HCT116 (cell line): ENCODE results near the gene ZSCAN5C. TPM values are rescaled to one million over a fixed set of nuclear protein-coding genes. Genes with fewer than 3 reads are reported as not detected.
A peak's percentile ranks its signal among the peaks of the same experiment; 100 is the strongest.

Experiments
- ATAC-seq: fragments of 200-7000 bp; cut with Tn5 transposase; 2 replicates; pipeline ENCODE4 v1.9.1; 2020; ENCODE audit warnings: mild to moderate bottlenecking, moderate library complexity
- BruUV-seq: library from RNA; stranded (reverse); fragments of 400-500 nt; replicated peaks from 2 replicates; lab custom pipeline; 2021; lab: Mats Ljungman, UMichigan
- CTCF ChIA-PET: fragments of 300-600 bp; sonication (Branson Sonifier 250); formaldehyde crosslinking; loops from one replicate; lab custom pipeline; 2021; ENCODE audit warnings: antibody characterized with exemption; lab: Charles Lee
- POLR2A ChIA-PET: fragments of 300-600, 350-600 bp; sonication (Branson Sonifier 250); formaldehyde crosslinking; loops from one replicate; lab custom pipeline; 2021; ENCODE audit warnings: antibody characterized with exemption; lab: Charles Lee
- RAD21 ChIA-PET, 2 experiments: fragments of 300-600 bp; sonication (Branson Sonifier 250); formaldehyde crosslinking; loops; one replicate each; lab custom pipeline; 2023; ENCODE audit warnings: low total read pairs in 2 of 2; ENCODE audit not compliant: uncharacterized antibody in 2 of 2, unreplicated experiment in 2 of 2, low non-redundant PET in 1 of 2; lab: Charles Lee
- DNase-seq: peaks from one replicate; pipeline ENCODE4 v3.0.0-alpha.2; 2010; ENCODE audit warnings: low read depth, low spot score
- H2AFZ ChIP-seq: fragments of 200-600 bp; shearing (Covaris generic), sonication (generic); 2 replicates; pipeline ENCODE4 v1.6.1; 2017; ENCODE audit warnings: low read depth, mixed run types, mixed read lengths, antibody characterized with exemption, low read length; ENCODE audit not compliant: poor library complexity, severe bottlenecking
- H3K27ac ChIP-seq: 2 replicates; pipeline ENCODE4 v1.5.1; 2012; ENCODE audit warnings: low read depth, low read length
- H3K27me3 ChIP-seq: fragments of 200-600 bp; sonication (generic); 2 replicates; pipeline ENCODE4 v1.6.1; 2016; ENCODE audit warnings: mixed run types, low read length, mixed read lengths; ENCODE audit not compliant: insufficient read depth
- H3K36me3 ChIP-seq, 2 experiments: fragments of 200-500 bp in 1 of 2; fragments of 200-600 bp in 1 of 2; sonication (Bioruptor generic) in 1 of 2; sonication (generic) in 1 of 2; 2 replicates each; pipeline versions ENCODE4 v1.5.1 to v1.6.1; 2014 to 2016; ENCODE audit warnings: low read length in 2 of 2, inconsistent platforms in 1 of 2, mixed read lengths in 1 of 2, mixed run types in 1 of 2; ENCODE audit not compliant: insufficient read depth in 2 of 2, control insufficient read depth in 1 of 2
- H3K4me1 ChIP-seq, 2 experiments: fragments of 200-600 bp in 1 of 2; sonication (generic) in 1 of 2; 2 replicates each; pipeline versions ENCODE4 v1.5.1 to v1.6.1; 2012 to 2017; ENCODE audit warnings: low read length in 2 of 2, inconsistent platforms in 1 of 2, mild to moderate bottlenecking in 1 of 2, mixed read lengths in 1 of 2, mixed run types in 1 of 2, moderate library complexity in 1 of 2; ENCODE audit not compliant: insufficient read depth in 2 of 2, control insufficient read depth in 1 of 2
- H3K4me2 ChIP-seq: fragments of 200-600 bp; sonication (generic); 2 replicates; pipeline ENCODE4 v1.6.1; 2017; ENCODE audit warnings: mixed run types, low read length, mixed read lengths
- H3K4me3 ChIP-seq, 2 experiments: fragments of 200-600 bp in 1 of 2; sonication (generic) in 1 of 2; replicated peaks in 1 of 2; 2 replicates each; pipeline ENCODE4 v1.5.1; 2011 to 2016; ENCODE audit warnings: low read length in 2 of 2, control low read depth in 1 of 2, low read depth in 1 of 2, mild to moderate bottlenecking in 1 of 2, mixed read lengths in 1 of 2, mixed run types in 1 of 2
- H3K79me2 ChIP-seq: fragments of 200-600 bp; sonication (generic); 2 replicates; pipeline ENCODE4 v1.6.1; 2017; ENCODE audit warnings: mild to moderate bottlenecking, mixed run types, low read length, moderate library complexity, mixed read lengths; ENCODE audit not compliant: insufficient read depth
- H3K9ac ChIP-seq: fragments of 200-600 bp; sonication (generic); 2 replicates; pipeline ENCODE4 v1.6.1; 2016; ENCODE audit warnings: low read length, mixed read lengths
- H3K9me2 ChIP-seq: fragments of 200-600 bp; sonication (generic), shearing (Covaris generic); 2 replicates; pipeline ENCODE4 v1.6.1; 2017; ENCODE audit warnings: mixed run types, mild to moderate bottlenecking, moderate library complexity; ENCODE audit not compliant: insufficient read depth
- H3K9me3 ChIP-seq, 2 experiments: fragments of 200-500 bp in 1 of 2; fragments of 200-600 bp in 1 of 2; sonication (Bioruptor generic) in 1 of 2; sonication (generic) in 1 of 2; 2 replicates each; pipeline ENCODE4 v1.6.1; 2014 to 2017; ENCODE audit warnings: low read length in 2 of 2, mixed read lengths in 2 of 2, inconsistent platforms in 1 of 2, low read depth in 1 of 2, mild to moderate bottlenecking in 1 of 2, mixed run types in 1 of 2, moderate library complexity in 1 of 2; ENCODE audit not compliant: control insufficient read depth in 1 of 2, insufficient read depth in 1 of 2
- H4K20me1 ChIP-seq: fragments of 200-600 bp; sonication (generic), shearing (Covaris generic); 2 replicates; pipeline ENCODE4 v1.6.1; 2017; ENCODE audit warnings: mixed run types, mild to moderate bottlenecking, moderate library complexity; ENCODE audit not compliant: insufficient read depth
- ELF1 ChIP-seq: IDR thresholded peaks from 2 replicates; pipeline ENCODE4 v1.6.1; 2012; ENCODE audit warnings: low read depth, borderline replicate concordance
- EZH2phosphoT487 ChIP-seq: fragments of 200-600 bp; IDR thresholded peaks from 2 replicates; pipeline ENCODE4 v1.6.1; 2018; ENCODE audit warnings: antibody characterized with exemption, borderline replicate concordance
- JUND ChIP-seq: IDR thresholded peaks from 2 replicates; pipeline ENCODE4 v1.6.1; 2012
- intact Hi-C: fragments of 100-400 bp; cut with micrococcal nuclease; formaldehyde crosslinking; loops from 2 replicates; pipeline ENCODE4 v1.10.0; 2022
- total RNA-seq: library from RNA; stranded (reverse); gene quantifications from one replicate; pipeline ENCODE4 v1.2.1, GENCODE V29; 2021; ENCODE audit not compliant: unreplicated experiment
- TF ChIP-seq, protein P1 (sequence below), 3 experiments: fragments of 200-600 bp in 1 of 3; sonication (generic) in 1 of 3; IDR thresholded peaks in 2 of 3; conservative IDR thresholded peaks in 1 of 3; 2 replicates each; pipeline ENCODE4 v1.5.1; 2012 to 2017; ENCODE audit warnings: low read depth in 2 of 3, low read length in 2 of 3, antibody characterized with exemption in 1 of 3, borderline replicate concordance in 1 of 3, control low read depth in 1 of 3, mild to moderate bottlenecking in 1 of 3, mixed read lengths in 1 of 3, mixed run types in 1 of 3, moderate library complexity in 1 of 3; ENCODE audit not compliant: insufficient read depth in 1 of 3

ZSCAN5C gene
- total RNA-seq, 1 experiment from 2014 or later: not detected

DNA sequence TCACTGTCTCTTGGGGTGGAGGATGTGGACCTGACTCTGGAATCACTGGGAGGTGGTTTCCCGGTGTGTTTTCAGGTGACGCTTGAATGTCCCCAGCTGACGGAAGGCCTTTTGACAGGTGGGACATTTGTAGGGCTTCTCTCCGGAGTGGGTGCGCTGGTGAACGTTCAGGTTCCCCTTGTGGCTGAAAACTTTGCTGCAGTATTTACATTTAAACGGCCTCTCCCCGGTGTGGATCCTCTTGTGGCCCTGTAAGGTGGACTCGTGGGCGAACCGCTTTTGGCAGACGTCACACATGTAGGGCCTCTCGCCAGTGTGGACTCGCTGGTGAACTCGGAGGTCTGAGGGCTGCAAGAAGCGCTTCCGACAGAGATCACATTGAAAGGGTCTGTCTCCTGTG is 12.3 kb upstream of the ZSCAN5C start:
- intact Hi-C loops: no loop called here
- 0 out of 2 replicates have a peak, but pooled peaks have one; percentile 47 for ATAC-seq

GRCh38 chr19:56191115-56191514 is 11.0 kb upstream of the ZSCAN5C start:
- DNase-seq: no peak
- intact Hi-C loops: no loop called here
- no peaks in the 10 kb centered on the region for H3K9me2 ChIP-seq
- ChIA-PET CTCF (no interaction called here), RAD21 (no interaction called here), POLR2A (no interaction called here)
- H4K20me1 ChIP-seq: no peaks in the 10 kb centered on the region
- H3K4me2 ChIP-seq: no peak overlapping the region
- ATAC-seq: no peak
- no peaks in the 10 kb centered on the region for H3K36me3 ChIP-seq
- H3K79me2 ChIP-seq: no peaks in the 10 kb centered on the region
- H3K27ac ChIP-seq: no peak overlapping the region
- no peak overlapping the region for H3K4me3 ChIP-seq
- H3K9ac ChIP-seq: no peak overlapping the region
- no peaks in the 10 kb centered on the region for H3K27me3 ChIP-seq
- no TSS peak for BruUV-seq
- no peaks in the 10 kb centered on the region for H3K4me1 ChIP-seq
- no peak overlapping the region for H2AFZ ChIP-seq
- TF ChIP-seq ELF1 (no peak), EZH2phosphoT487 (no peak)
- TF ChIP-seq, protein P1, sequence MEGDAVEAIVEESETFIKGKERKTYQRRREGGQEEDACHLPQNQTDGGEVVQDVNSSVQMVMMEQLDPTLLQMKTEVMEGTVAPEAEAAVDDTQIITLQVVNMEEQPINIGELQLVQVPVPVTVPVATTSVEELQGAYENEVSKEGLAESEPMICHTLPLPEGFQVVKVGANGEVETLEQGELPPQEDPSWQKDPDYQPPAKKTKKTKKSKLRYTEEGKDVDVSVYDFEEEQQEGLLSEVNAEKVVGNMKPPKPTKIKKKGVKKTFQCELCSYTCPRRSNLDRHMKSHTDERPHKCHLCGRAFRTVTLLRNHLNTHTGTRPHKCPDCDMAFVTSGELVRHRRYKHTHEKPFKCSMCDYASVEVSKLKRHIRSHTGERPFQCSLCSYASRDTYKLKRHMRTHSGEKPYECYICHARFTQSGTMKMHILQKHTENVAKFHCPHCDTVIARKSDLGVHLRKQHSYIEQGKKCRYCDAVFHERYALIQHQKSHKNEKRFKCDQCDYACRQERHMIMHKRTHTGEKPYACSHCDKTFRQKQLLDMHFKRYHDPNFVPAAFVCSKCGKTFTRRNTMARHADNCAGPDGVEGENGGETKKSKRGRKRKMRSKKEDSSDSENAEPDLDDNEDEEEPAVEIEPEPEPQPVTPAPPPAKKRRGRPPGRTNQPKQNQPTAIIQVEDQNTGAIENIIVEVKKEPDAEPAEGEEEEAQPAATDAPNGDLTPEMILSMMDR (IDR thresholded peaks at IDR 0.05 in 2 of 3, conservative IDR thresholded peaks at IDR 0.05 in 1 of 3; ENCODE audit: borderline replicate concordance in 1 of 3, insufficient read depth in 1 of 3, low read depth in 2 of 3, low read length in 2 of 3): peak in 1 of 3 experiments; percentile 14; a peak in 1 of 6 replicates
- H3K9me3 ChIP-seq: no peaks in the 10 kb centered on the region

More for the DNA sequence above, 12.3 kb upstream of the ZSCAN5C start:
- ChIA-PET RAD21 (no interaction called here), CTCF (interaction anchor here (1.6 kb wide), 1 partner anchor 64 kb away, joined by 4 read pairs; no protein-coding TSS in a partner anchor), POLR2A (no interaction called here)
- H3K9me3 ChIP-seq: no peaks in the 10 kb centered on the region
- BruUV-seq: no TSS peak
- H2AFZ ChIP-seq: no peak overlapping the region
- H3K27ac ChIP-seq: no peak overlapping the region
- no peaks in the 10 kb centered on the region for H3K79me2 ChIP-seq
- TF ChIP-seq, protein P1 (IDR thresholded peaks at IDR 0.05 in 2 of 3, conservative IDR thresholded peaks at IDR 0.05 in 1 of 3; ENCODE audit: borderline replicate concordance in 1 of 3, insufficient read depth in 1 of 3, low read depth in 2 of 3, low read length in 2 of 3): 0 out of 6 replicates have a peak, but pooled peaks of 1 of the 3 experiments have one; percentile 11
- no peak for TF ChIP-seq JUND
- H4K20me1 ChIP-seq: no peaks in the 10 kb centered on the region
- no peaks in the 10 kb centered on the region for H3K27me3 ChIP-seq
- DNase-seq: no peak
- H3K4me1 ChIP-seq: no peaks in the 10 kb centered on the region
- H3K9me2 ChIP-seq: no peaks in the 10 kb centered on the region
- H3K36me3 ChIP-seq: no peaks in the 10 kb centered on the region
- no peak overlapping the region for H3K9ac ChIP-seq
- H3K4me3 ChIP-seq: no peak overlapping the region
- H3K4me2 ChIP-seq: no peak overlapping the region
